ENCODE results near the gene ZBTB40.

- no peak for TF ChIP-seq CTCF (conservative IDR thresholded peaks at IDR 0.05; ENCODE audit: low read depth, low read length)
- no peak for TF ChIP-seq EZH2 (IDR thresholded peaks at IDR 0.05; ENCODE audit: borderline replicate concordance, low read depth, low read length, poor library complexity, severe bottlenecking)
Observed at GRCh38 chr1:22572818-22573217, 121.2 kb downstream of the ZBTB40 start.
